A549 (cell line): ENCODE measurements around the gene CEMIP2. TPM values are rescaled to one million over a fixed set of nuclear protein-coding genes. Genes with fewer than 3 reads are reported as not detected.

ENCODE experiments used
- ATAC-seq, 2 experiments: fragments of 200-7000 bp in 1 of 2; fragments of >200 bp in 1 of 2; cut with Nextera tagmentation in 1 of 2; cut with Tn5 transposase in 1 of 2; 3 replicates each; pipeline versions ENCODE4 v1.8.0 to v1.9.1; 2018 to 2020; ENCODE audit warnings: mild to moderate bottlenecking in 1 of 2, moderate library complexity in 1 of 2
- CTCF ChIA-PET: fragments of 300-600 bp; sonication (Branson Sonifier 250); formaldehyde crosslinking; extraction: SDS; loops from one replicate; lab custom pipeline; 2021; ENCODE audit warnings: antibody characterized with exemption, inconsistent platforms; lab: Yijun Ruan, JAX
- POLR2A ChIA-PET: fragments of 350-600 bp; formaldehyde crosslinking; extraction: SDS; loops from one replicate; lab custom pipeline; 2021; ENCODE audit warnings: antibody characterized with exemption, inconsistent platforms; lab: Yijun Ruan, JAX
- DNase-seq, 2 experiments: peaks; one replicate each; pipeline versions ENCODE4 v3.0.0 to v3.0.0-alpha.2; 2011 to 2016; ENCODE audit warnings: low read depth in 1 of 2, low spot score in 1 of 2
- FAIRE-seq: peaks from 2 replicates; lab custom pipeline; 2011; peaks lifted over from hg19 to GRCh38; lab: Jason Lieb, UNC
- H3K27ac ChIP-seq, 2 experiments: fragments of >200 bp; sonication (Bioruptor Twin); formaldehyde crosslinking; 3 replicates each; pipeline ENCODE4 v1.5.1; 2016 to 2017
- H3K4me1 ChIP-seq: fragments of >200 bp; sonication (Bioruptor Twin); formaldehyde crosslinking; 3 replicates; pipeline ENCODE4 v1.6.1; 2016
- H3K4me2 ChIP-seq: fragments of >200 bp; sonication (Bioruptor Twin); formaldehyde crosslinking; 3 replicates; pipeline ENCODE4 v1.6.1; 2016
- H3K4me3 ChIP-seq: fragments of >200 bp; sonication (Bioruptor Twin); formaldehyde crosslinking; 3 replicates; pipeline ENCODE4 v1.5.1; 2016
- H3K9me3 ChIP-seq: fragments of >200 bp; sonication (Bioruptor Twin); formaldehyde crosslinking; 3 replicates; pipeline ENCODE4 v1.6.1; 2016
- CBX2 ChIP-seq: fragments of 200-600 bp; sonication (generic); IDR thresholded peaks from 2 replicates; pipeline ENCODE4 v1.6.1; 2016; ENCODE audit warnings: low read depth, mild to moderate bottlenecking, borderline replicate concordance
- CBX8 ChIP-seq: fragments of 200-600 bp; sonication (generic); IDR thresholded peaks from 2 replicates; pipeline ENCODE4 v1.6.1; 2016
- CEBPB ChIP-seq, 2 experiments: fragments of >200 bp in 1 of 2; sonication (Bioruptor Twin) in 1 of 2; formaldehyde crosslinking in 1 of 2; IDR thresholded peaks; 2 replicates each; pipeline ENCODE4 v1.6.1; 2012 to 2016
- CHD4 ChIP-seq: fragments of 200-600 bp; sonication (generic); IDR thresholded peaks from 2 replicates; pipeline ENCODE4 v1.6.1; 2016; ENCODE audit warnings: antibody characterized with exemption, mild to moderate bottlenecking, borderline replicate concordance
- FOSB ChIP-seq: fragments of 250-450 bp; sonication (Bioruptor Pico); IDR thresholded peaks from 2 replicates; pipeline ENCODE4 v1.5.0; 2020; ENCODE audit warnings: mild to moderate bottlenecking, moderate library complexity
- GATA3 ChIP-seq: IDR thresholded peaks from 2 replicates; pipeline ENCODE4 v1.6.1; 2012; ENCODE audit warnings: borderline replicate concordance
- HOXB13 ChIP-seq: fragments of 250-450 bp; sonication (Bioruptor Pico); IDR thresholded peaks from 2 replicates; pipeline ENCODE4 v1.5.0; 2020; ENCODE audit warnings: low read depth, mild to moderate bottlenecking, moderate library complexity
- JUN ChIP-seq, 2 experiments: fragments of >200 bp; sonication (Bioruptor Twin); formaldehyde crosslinking; IDR thresholded peaks; 2 replicates in 1 of 2; 3 replicates in 1 of 2; pipeline ENCODE4 v1.6.1; 2016 to 2017
- KDM1A ChIP-seq: fragments of 200-600 bp; sonication (generic); IDR thresholded peaks from 2 replicates; pipeline ENCODE4 v1.6.1; 2016; ENCODE audit warnings: low read depth, mild to moderate bottlenecking
- KDM5A ChIP-seq: fragments of 200-600 bp; sonication (generic); IDR thresholded peaks from 2 replicates; pipeline ENCODE4 v1.6.1; 2016; ENCODE audit warnings: antibody characterized with exemption, mild to moderate bottlenecking
- MAZ ChIP-seq: fragments of 150-350 bp; IDR thresholded peaks from 2 replicates; pipeline ENCODE4 v1.6.1; 2014; ENCODE audit warnings: antibody characterized with exemption, low read depth, low read length, borderline replicate concordance
- MYC ChIP-seq: IDR thresholded peaks from 2 replicates; pipeline ENCODE4 v1.6.1; 2012; ENCODE audit warnings: mild to moderate bottlenecking, inconsistent platforms, low read length, improper control_type of control experiment, borderline replicate concordance
- PHF8 ChIP-seq: fragments of 200-600 bp; sonication (generic); IDR thresholded peaks from 2 replicates; pipeline ENCODE4 v1.6.1; 2016; ENCODE audit warnings: low read depth, mild to moderate bottlenecking, antibody characterized with exemption, moderate library complexity, borderline replicate concordance
- POLR2A ChIP-seq: IDR thresholded peaks from 2 replicates; pipeline ENCODE4 v1.6.1; 2012; ENCODE audit warnings: mild to moderate bottlenecking, low read length
- RAD21 ChIP-seq, 2 experiments: fragments of >200 bp in 1 of 2; sonication (Bioruptor Twin) in 1 of 2; formaldehyde crosslinking in 1 of 2; IDR thresholded peaks in 1 of 2; conservative IDR thresholded peaks in 1 of 2; 2 replicates in 1 of 2; 3 replicates in 1 of 2; pipeline ENCODE4 v1.6.1; 2012 to 2018; ENCODE audit warnings: inconsistent platforms in 1 of 2
- RARB ChIP-seq: fragments of 250-450 bp; sonication (Bioruptor Pico); IDR thresholded peaks from 2 replicates; pipeline ENCODE4 v1.8.0; 2021; ENCODE audit warnings: mild to moderate bottlenecking, moderate library complexity
- RNF2 ChIP-seq: fragments of 200-600 bp; sonication (generic); IDR thresholded peaks from 2 replicates; pipeline ENCODE4 v1.6.1; 2016; ENCODE audit warnings: low read depth, mild to moderate bottlenecking, antibody characterized with exemption, moderate library complexity, borderline replicate concordance
- SMC3 ChIP-seq: fragments of >200 bp; sonication (Bioruptor Twin); formaldehyde crosslinking; IDR thresholded peaks from 3 replicates; pipeline ENCODE4 v1.6.1; 2018; ENCODE audit warnings: inconsistent platforms
- ZC3H11A ChIP-seq: fragments of 450-650 bp; IDR thresholded peaks from 2 replicates; pipeline ENCODE4 v1.6.1; 2014; ENCODE audit warnings: antibody characterized with exemption, mild to moderate bottlenecking
- ZFP36 ChIP-seq: fragments of 450-650 bp; IDR thresholded peaks from 2 replicates; pipeline ENCODE4 v1.6.1; 2014; ENCODE audit warnings: borderline replicate concordance; ENCODE audit not compliant: partially characterized antibody
- ZNF302 ChIP-seq: fragments of 250-450 bp; sonication (Bioruptor Pico); IDR thresholded peaks from 2 replicates; pipeline ENCODE4 v1.9.0; 2021; ENCODE audit warnings: inconsistent platforms, mild to moderate bottlenecking, moderate library complexity
- WGBS: methylation state at CpG from one replicate; pipeline ENCODE4 v1.1.6; 2017; ENCODE audit errors: missing lambda C conversion rate; 5-methylcytosine and 5-hydroxymethylcytosine counted together
- polyA plus RNA-seq, 4 experiments: library from polyadenylated mRNA; depleted of rRNA in 3 of 4; stranded (reverse); fragments of >200 nt; fragmentation: RNase III in 1 of 4; extraction: RNeasy Plus Mini Kit Qiagen cat#74134 plus additional on column Dnase treatment in 1 of 4; gene quantifications; 2 replicates in 3 of 4; 3 replicates in 1 of 4; pipeline ENCODE4 v1.2.3, GENCODE V29; 2011 to 2017
- TF ChIP-seq, protein P1 (sequence below): fragments of 200-600 bp; sonication (generic); IDR thresholded peaks from 2 replicates; pipeline ENCODE4 v1.6.1; 2016; ENCODE audit warnings: antibody characterized with exemption, mild to moderate bottlenecking, moderate library complexity
- TF ChIP-seq, protein P2 (sequence below): fragments of >200 bp; sonication (Bioruptor Twin); formaldehyde crosslinking; IDR thresholded peaks from 2 replicates; pipeline ENCODE4 v1.6.1; 2016
- TF ChIP-seq, protein P3 (sequence below): fragments of 150-350 bp; IDR thresholded peaks from 2 replicates; pipeline ENCODE4 v1.6.1; 2014; ENCODE audit warnings: low read depth, mild to moderate bottlenecking, low read length
- TF ChIP-seq, protein P4 (sequence below): IDR thresholded peaks from 2 replicates; pipeline ENCODE4 v1.6.1; 2012
- TF ChIP-seq, protein P5 (sequence below): fragments of 250-450 bp; sonication (Bioruptor Pico); IDR thresholded peaks from 2 replicates; pipeline ENCODE4 v1.5.0; 2020; ENCODE audit warnings: low read depth, mild to moderate bottlenecking, moderate library complexity

CEMIP2 gene
- polyA plus RNA-seq, 2 of the 4 experiments (the other 2 are of a cell fraction) = 146 to 161 TPM

DNA sequence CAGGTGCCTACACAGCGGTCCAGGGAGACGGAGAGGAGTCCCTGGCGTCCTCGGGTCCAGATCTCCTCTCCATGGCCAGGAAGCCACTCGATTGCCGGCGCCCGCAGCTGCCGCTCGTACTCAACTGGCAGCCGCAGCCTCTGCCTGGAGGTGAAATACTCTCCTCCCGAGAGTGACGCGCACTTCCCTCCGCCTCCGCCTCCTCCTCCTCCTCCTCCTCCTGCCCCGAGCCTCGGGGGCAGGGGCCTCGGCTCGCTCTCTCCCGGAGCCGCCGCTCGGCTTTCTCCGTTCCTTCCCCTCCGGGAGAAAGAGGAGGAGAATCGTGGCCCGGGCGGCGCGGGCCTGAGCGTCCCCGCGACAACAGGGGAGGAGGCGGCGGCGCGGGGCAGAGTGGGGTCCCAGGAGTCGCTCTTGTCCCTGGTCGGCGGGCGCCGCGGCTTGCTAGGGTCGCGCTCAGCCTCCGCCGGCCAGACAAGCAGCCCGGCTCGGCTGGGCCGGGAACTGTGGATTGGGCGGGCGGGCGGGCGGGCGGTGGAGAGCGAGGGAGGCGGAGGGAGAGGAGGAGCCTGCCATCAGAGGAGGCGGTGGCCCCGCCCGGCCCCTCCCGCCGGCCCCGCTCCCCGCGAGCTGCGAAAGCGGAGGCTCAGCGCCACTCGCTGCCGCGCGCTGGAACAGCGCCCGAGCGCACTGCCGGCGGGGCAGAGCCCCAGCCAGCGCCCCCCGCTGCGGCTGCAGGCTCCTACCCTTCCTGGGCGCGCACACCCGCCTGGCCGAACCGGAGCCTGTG is at the start of gene CEMIP2 (continued):
- TF ChIP-seq HOXB13 (no peak), CBX2 (no peak), RNF2 (no peak), ZFP36 (no peak), JUN (IDR thresholded peaks at IDR 0.05) (peak; percentile 82 to 85), POLR2A (peak; percentile 98), CEBPB (IDR thresholded peaks at IDR 0.05) (no peak)
- TF ChIP-seq, protein P1, sequence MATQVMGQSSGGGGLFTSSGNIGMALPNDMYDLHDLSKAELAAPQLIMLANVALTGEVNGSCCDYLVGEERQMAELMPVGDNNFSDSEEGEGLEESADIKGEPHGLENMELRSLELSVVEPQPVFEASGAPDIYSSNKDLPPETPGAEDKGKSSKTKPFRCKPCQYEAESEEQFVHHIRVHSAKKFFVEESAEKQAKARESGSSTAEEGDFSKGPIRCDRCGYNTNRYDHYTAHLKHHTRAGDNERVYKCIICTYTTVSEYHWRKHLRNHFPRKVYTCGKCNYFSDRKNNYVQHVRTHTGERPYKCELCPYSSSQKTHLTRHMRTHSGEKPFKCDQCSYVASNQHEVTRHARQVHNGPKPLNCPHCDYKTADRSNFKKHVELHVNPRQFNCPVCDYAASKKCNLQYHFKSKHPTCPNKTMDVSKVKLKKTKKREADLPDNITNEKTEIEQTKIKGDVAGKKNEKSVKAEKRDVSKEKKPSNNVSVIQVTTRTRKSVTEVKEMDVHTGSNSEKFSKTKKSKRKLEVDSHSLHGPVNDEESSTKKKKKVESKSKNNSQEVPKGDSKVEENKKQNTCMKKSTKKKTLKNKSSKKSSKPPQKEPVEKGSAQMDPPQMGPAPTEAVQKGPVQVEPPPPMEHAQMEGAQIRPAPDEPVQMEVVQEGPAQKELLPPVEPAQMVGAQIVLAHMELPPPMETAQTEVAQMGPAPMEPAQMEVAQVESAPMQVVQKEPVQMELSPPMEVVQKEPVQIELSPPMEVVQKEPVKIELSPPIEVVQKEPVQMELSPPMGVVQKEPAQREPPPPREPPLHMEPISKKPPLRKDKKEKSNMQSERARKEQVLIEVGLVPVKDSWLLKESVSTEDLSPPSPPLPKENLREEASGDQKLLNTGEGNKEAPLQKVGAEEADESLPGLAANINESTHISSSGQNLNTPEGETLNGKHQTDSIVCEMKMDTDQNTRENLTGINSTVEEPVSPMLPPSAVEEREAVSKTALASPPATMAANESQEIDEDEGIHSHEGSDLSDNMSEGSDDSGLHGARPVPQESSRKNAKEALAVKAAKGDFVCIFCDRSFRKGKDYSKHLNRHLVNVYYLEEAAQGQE = no peak
- TF ChIP-seq, all 56 proteins: peak for 10

DNA sequence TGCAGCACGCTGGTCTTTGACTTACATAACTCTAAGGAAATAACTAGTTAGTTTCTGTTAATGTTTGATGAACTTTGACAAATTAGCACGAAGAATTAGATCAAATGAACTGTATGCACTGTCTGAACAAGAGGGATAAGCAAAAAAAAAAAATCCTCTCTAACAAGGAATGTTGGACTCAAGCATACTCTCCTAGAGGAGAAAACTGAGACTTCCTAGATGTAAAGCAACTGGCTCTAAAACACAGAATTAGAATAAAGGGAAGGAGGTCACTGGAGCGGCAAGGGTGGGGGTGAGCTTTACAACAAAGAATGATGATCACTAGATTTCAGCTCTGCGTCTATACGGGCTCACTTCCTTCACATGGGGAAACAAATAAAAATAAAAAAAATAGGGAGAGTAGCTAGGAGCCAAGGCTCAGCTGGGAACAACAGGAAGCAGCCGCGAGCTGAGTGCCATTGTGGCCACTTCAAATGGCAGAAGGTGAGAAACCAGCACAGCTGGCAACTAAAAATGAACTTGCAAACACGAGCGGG is 48.7 kb upstream of the CEMIP2 start:
- H3K4me1 ChIP-seq = peaks cover 6% of the 10 kb centered on the region; the same call in 1 of the 3 replicates
- POLR2A ChIA-PET = no interaction called here
- FAIRE-seq = no peak
- DNase-seq = no peak
- H3K4me2 ChIP-seq = no peak overlapping the region
- ATAC-seq = no peak
- TF ChIP-seq, protein P2, sequence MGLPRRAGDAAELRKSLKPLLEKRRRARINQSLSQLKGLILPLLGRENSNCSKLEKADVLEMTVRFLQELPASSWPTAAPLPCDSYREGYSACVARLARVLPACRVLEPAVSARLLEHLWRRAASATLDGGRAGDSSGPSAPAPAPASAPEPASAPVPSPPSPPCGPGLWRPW = no peak
- TF ChIP-seq ZC3H11A = no peak
- TF ChIP-seq FOSB (CRISPR knock-in tag) = no peak
- TF ChIP-seq KDM1A = no peak
- TF ChIP-seq CHD4 = no peak
- TF ChIP-seq MYC = no peak
- no peak for TF ChIP-seq RARB (CRISPR knock-in tag)
- no peak for TF ChIP-seq SMC3
- TF ChIP-seq, protein P3, sequence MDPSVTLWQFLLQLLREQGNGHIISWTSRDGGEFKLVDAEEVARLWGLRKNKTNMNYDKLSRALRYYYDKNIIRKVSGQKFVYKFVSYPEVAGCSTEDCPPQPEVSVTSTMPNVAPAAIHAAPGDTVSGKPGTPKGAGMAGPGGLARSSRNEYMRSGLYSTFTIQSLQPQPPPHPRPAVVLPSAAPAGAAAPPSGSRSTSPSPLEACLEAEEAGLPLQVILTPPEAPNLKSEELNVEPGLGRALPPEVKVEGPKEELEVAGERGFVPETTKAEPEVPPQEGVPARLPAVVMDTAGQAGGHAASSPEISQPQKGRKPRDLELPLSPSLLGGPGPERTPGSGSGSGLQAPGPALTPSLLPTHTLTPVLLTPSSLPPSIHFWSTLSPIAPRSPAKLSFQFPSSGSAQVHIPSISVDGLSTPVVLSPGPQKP = no peak
- no peak for TF ChIP-seq KDM5A
- no peak for TF ChIP-seq RAD21 (conservative IDR thresholded peaks at IDR 0.05 in 1 of 2, IDR thresholded peaks at IDR 0.05 in 1 of 2)
- no peak for TF ChIP-seq MAZ
- TF ChIP-seq CBX8 = no peak
- TF ChIP-seq, protein P4, sequence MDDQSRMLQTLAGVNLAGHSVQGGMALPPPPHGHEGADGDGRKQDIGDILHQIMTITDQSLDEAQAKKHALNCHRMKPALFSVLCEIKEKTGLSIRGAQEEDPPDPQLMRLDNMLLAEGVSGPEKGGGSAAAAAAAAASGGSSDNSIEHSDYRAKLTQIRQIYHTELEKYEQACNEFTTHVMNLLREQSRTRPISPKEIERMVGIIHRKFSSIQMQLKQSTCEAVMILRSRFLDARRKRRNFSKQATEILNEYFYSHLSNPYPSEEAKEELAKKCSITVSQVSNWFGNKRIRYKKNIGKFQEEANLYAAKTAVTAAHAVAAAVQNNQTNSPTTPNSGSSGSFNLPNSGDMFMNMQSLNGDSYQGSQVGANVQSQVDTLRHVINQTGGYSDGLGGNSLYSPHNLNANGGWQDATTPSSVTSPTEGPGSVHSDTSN = no peak
- no peak for TF ChIP-seq GATA3
- TF ChIP-seq, protein P5, sequence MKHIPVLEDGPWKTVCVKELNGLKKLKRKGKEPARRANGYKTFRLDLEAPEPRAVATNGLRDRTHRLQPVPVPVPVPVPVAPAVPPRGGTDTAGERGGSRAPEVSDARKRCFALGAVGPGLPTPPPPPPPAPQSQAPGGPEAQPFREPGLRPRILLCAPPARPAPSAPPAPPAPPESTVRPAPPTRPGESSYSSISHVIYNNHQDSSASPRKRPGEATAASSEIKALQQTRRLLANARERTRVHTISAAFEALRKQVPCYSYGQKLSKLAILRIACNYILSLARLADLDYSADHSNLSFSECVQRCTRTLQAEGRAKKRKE = no peak
- TF ChIP-seq PHF8 = no peak
- no peak for TF ChIP-seq CBX2
- TF ChIP-seq ZFP36 = no peak
- no peak for TF ChIP-seq ZNF302 (CRISPR knock-in tag)
- TF ChIP-seq, all 56 proteins: peak for 0
- CTCF ChIA-PET = interaction anchor here (0.9 to 9.8 kb wide), 8 partner anchors 11 to 532 kb away, joined by 3 to 76 read pairs (median 4); no protein-coding TSS in a partner anchor
- H3K9me3 ChIP-seq = no peaks in the 10 kb centered on the region
- H3K27ac ChIP-seq = no peak overlapping the region
- H3K4me3 ChIP-seq = no peak overlapping the region
- WGBS = 81% methylated on average over 9 of the region's 9 CpGs
